ENCODE measurements around the gene PDLIM5.

The PDLIM5 gene

GRCh38 chr4:94686086-94686485 is 234.3 kb downstream of the PDLIM5 start:
- CTCF ChIA-PET: interaction anchor here (0.6 kb wide), 2 partner anchors 348 to 420 kb away, joined by 3 to 4 read pairs; no protein-coding TSS in a partner anchor
- no peak for TF ChIP-seq CTCF (conservative IDR thresholded peaks at IDR 0.05; ENCODE audit: low read depth)
- no peak for DNase-seq (ENCODE audit: low spot score)
- POLR2A ChIA-PET (ENCODE audit: low non-redundant PET): no interaction called here
- H3K27ac ChIP-seq: no peak overlapping the region

- CTCF ChIA-PET: interaction anchor here (0.7 kb wide), 1 partner anchor 30 kb away, joined by 6 read pairs; no protein-coding TSS in a partner anchor
- TF ChIP-seq CTCF (conservative IDR thresholded peaks at IDR 0.05; ENCODE audit: low read depth): no peak
- no peak overlapping the region for H3K27ac ChIP-seq
Measured at GRCh38 chr4:94689155-94689860, 237.6 kb downstream of the PDLIM5 start.

GRCh38 chr4:94690851-94691254 is 239.1 kb downstream of the PDLIM5 start:
- ChIA-PET CTCF (no interaction called here), POLR2A (ENCODE audit: low non-redundant PET) (no interaction called here)
- TF ChIP-seq CTCF (conservative IDR thresholded peaks at IDR 0.05; ENCODE audit: low read depth): no peak
- no peak overlapping the region for H3K27ac ChIP-seq
- no peak for DNase-seq (ENCODE audit: low spot score)

More at GRCh38 chr4:94689155-94689860, 237.6 kb downstream of the PDLIM5 start:
- no peak for DNase-seq (ENCODE audit: low spot score)
- POLR2A ChIA-PET (ENCODE audit: low non-redundant PET): no interaction called here

- H3K27ac ChIP-seq: no peak overlapping the region
- TF ChIP-seq CTCF (conservative IDR thresholded peaks at IDR 0.05; ENCODE audit: low read depth): no peak
- CTCF ChIA-PET: no interaction called here
- no peak for DNase-seq (ENCODE audit: low spot score)
- POLR2A ChIA-PET (ENCODE audit: low non-redundant PET): no interaction called here
Measured at GRCh38 chr4:94691552-94691951, 239.8 kb downstream of the PDLIM5 start.

GRCh38 chr4:94695384-94695783 is 243.6 kb downstream of the PDLIM5 start:
- no peak for DNase-seq (ENCODE audit: low spot score)
- CTCF ChIA-PET: no interaction called here
- POLR2A ChIA-PET (ENCODE audit: low non-redundant PET): no interaction called here
- H3K27ac ChIP-seq: no peak overlapping the region
- TF ChIP-seq CTCF (conservative IDR thresholded peaks at IDR 0.05; ENCODE audit: low read depth): no peak

GRCh38 chr4:94698187-94698586 is 246.4 kb downstream of the PDLIM5 start:
- H3K27ac ChIP-seq: no peak overlapping the region
- no peak for DNase-seq (ENCODE audit: low spot score)
- POLR2A ChIA-PET (ENCODE audit: low non-redundant PET): no interaction called here
- CTCF ChIA-PET: no interaction called here
- TF ChIP-seq CTCF (conservative IDR thresholded peaks at IDR 0.05; ENCODE audit: low read depth): no peak
